AG04450 (cell line): Measurements from ENCODE around the gene GPR15. TPM values are rescaled to one million over a fixed set of nuclear protein-coding genes. Genes with fewer than 3 reads are reported as not detected.

Experiments used
- CTCF ChIA-PET: fragments of 300-600, 350-600 bp; formaldehyde crosslinking; extraction: SDS; loops from one replicate; lab custom pipeline; 2022; ENCODE audit warnings: antibody characterized with exemption, inconsistent platforms; lab: Charles Lee
- POLR2A ChIA-PET: fragments of 350-600 bp; formaldehyde crosslinking; extraction: SDS; loops from one replicate; lab custom pipeline; 2021; ENCODE audit warnings: antibody characterized with exemption, inconsistent platforms; lab: Yijun Ruan, JAX
- DNase-seq: peaks from one replicate; pipeline ENCODE4 v3.0.0-alpha.2; 2011; ENCODE audit warnings: low read depth, low spot score
- H3K27ac ChIP-seq: one replicate; pipeline ENCODE4 v1.5.1; 2012; ENCODE audit warnings: low read depth, low read length, control low read depth
- H3K27me3 ChIP-seq: one replicate; pipeline ENCODE4 v1.6.0; 2012; ENCODE audit warnings: low read length; ENCODE audit not compliant: control insufficient read depth, insufficient read depth
- H3K4me3 ChIP-seq: 2 replicates; pipeline ENCODE4 v1.5.1; 2011; ENCODE audit warnings: mild to moderate bottlenecking, low read depth, low read length, control low read depth
- H3K9me3 ChIP-seq: 2 replicates; pipeline ENCODE4 v1.5.1; 2012; ENCODE audit warnings: low read length; ENCODE audit not compliant: control insufficient read depth, insufficient read depth
- polyA plus RNA-seq: library from polyadenylated mRNA; depleted of rRNA; stranded (reverse); fragments of >200 nt; gene quantifications from 2 replicates; pipeline ENCODE4 v1.2.3, GENCODE V29; 2011; rRNA removed
- small RNA-seq: library from RNA; depleted of rRNA; stranded (forward); fragments of <200 nt; gene quantifications from one replicate; pipeline ENCODE3, GENCODE V24; 2012; ENCODE audit warnings: low read depth; ENCODE audit not compliant: insufficient read length
- TF ChIP-seq, protein P1 (sequence below): IDR thresholded peaks from 2 replicates; pipeline ENCODE4 v1.5.1; 2011; ENCODE audit warnings: low read depth, low read length, control low read depth, inconsistent platforms

The GPR15 gene
- polyA plus RNA-seq, 1 experiment = not detected

- POLR2A ChIA-PET = no interaction called here
- CTCF ChIA-PET = interaction anchor here (1.9 kb wide), 1 partner anchor 12 kb away, joined by 5 read pairs; no protein-coding TSS in a partner anchor
- no peak overlapping the region for H3K4me3 ChIP-seq
- no peak overlapping the region for H3K27ac ChIP-seq
- H3K27me3 ChIP-seq = no peaks in the 10 kb centered on the region
- TF ChIP-seq, protein P1, sequence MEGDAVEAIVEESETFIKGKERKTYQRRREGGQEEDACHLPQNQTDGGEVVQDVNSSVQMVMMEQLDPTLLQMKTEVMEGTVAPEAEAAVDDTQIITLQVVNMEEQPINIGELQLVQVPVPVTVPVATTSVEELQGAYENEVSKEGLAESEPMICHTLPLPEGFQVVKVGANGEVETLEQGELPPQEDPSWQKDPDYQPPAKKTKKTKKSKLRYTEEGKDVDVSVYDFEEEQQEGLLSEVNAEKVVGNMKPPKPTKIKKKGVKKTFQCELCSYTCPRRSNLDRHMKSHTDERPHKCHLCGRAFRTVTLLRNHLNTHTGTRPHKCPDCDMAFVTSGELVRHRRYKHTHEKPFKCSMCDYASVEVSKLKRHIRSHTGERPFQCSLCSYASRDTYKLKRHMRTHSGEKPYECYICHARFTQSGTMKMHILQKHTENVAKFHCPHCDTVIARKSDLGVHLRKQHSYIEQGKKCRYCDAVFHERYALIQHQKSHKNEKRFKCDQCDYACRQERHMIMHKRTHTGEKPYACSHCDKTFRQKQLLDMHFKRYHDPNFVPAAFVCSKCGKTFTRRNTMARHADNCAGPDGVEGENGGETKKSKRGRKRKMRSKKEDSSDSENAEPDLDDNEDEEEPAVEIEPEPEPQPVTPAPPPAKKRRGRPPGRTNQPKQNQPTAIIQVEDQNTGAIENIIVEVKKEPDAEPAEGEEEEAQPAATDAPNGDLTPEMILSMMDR = no peak
- no peaks in the 10 kb centered on the region for H3K9me3 ChIP-seq
- no peak for DNase-seq
These were observed 52.0 kb downstream of the GPR15 start for GRCh38 chr3:98583766-98584165.

Small RNAs within 50 kb of the gene (small RNA-seq; reads per million reads assigned to genes)
- not detected for gene RPL38P4

Other genes with a start within 250 kb of the GPR15 start
- gene OR5H2, start 249.5 kb upstream of the GPR15 start, polyA plus RNA-seq = not detected in 2 replicates
- gene OR5K4, start 178.1 kb upstream of the GPR15 start, polyA plus RNA-seq = not detected in 2 replicates
- gene OR5K3, start 141.3 kb upstream of the GPR15 start, polyA plus RNA-seq = not detected in 2 replicates
- gene OR5K1, start 68.8 kb upstream of the GPR15 start, polyA plus RNA-seq = not detected in 2 replicates
- not detected in 2 replicates for gene OR5K2, start 34.3 kb upstream of the GPR15 start, polyA plus RNA-seq
- gene CLDND1, start 9.1 kb upstream of the GPR15 start, polyA plus RNA-seq = 102 and 129 TPM in 2 replicates
- 15.7 and 19.6 TPM in 2 replicates for gene CPOX, start 61.6 kb downstream of the GPR15 start, polyA plus RNA-seq
- gene ST3GAL6, start 231.4 kb downstream of the GPR15 start, polyA plus RNA-seq = 1.2 and 1.9 TPM in 2 replicates